ENCODE measurements around the gene RB1. TPM values are rescaled to one million over a fixed set of nuclear protein-coding genes. Genes with fewer than 3 reads are reported as not detected.

RB1 gene
- polyA plus RNA-seq, 3 donors = 18.4 to 38.8 (median 29.9) TPM

- H3K27ac Mint-ChIP-seq = peak overlapping the region in 5 of 7 donors; percentile 2 to 65 (median 44)
- H3K9me3 Mint-ChIP-seq = no peaks in the 10 kb centered on the region
- H3K27me3 Mint-ChIP-seq (ENCODE audit: low read depth in 3 of 3) = no peaks in the 10 kb centered on the region
- H3K4me3 Mint-ChIP-seq = no peak overlapping the region
- Histone ChIP-seq H3K79me2 (ENCODE audit: insufficient read depth, low read length) (no peaks in the 10 kb centered on the region), H3K4me2 (replicated peaks; ENCODE audit: extremely low read depth, low read length, poor library complexity, severe bottlenecking) (no peak overlapping the region), H3K9ac (ENCODE audit: insufficient read depth, low read length, poor library complexity, severe bottlenecking) (no peak overlapping the region), H3K4me3 (replicated peaks in 1 of 3; ENCODE audit: low read depth in 2 of 3, low read length in 3 of 3) (no peak overlapping the region), H3K4me1 (ENCODE audit: control insufficient read depth in 1 of 2, insufficient read depth in 2 of 2, low read length in 2 of 2) (peaks cover 17 to 33% of the 10 kb centered on the region in 2 donors), H2AFZ (ENCODE audit: insufficient read depth, low read depth, low read length, poor library complexity, severe bottlenecking) (no peak overlapping the region), H3K27me3 (ENCODE audit: control insufficient read depth in 2 of 2, insufficient read depth in 2 of 2, low read length in 2 of 2) (no peaks in the 10 kb centered on the region), H3K27ac (ENCODE audit: low read depth in 1 of 2, low read length in 2 of 2) (peak overlapping the region in 1 of 2 donors; percentile 7), H3K36me3 (replicated peaks in 1 of 2; ENCODE audit: control insufficient read depth in 1 of 2, insufficient read depth in 2 of 2, low read length in 2 of 2) (peaks cover 37 to 94% of the 10 kb centered on the region in 2 donors), H4K20me1 (ENCODE audit: insufficient read depth, low read length) (peaks cover 92% of the 10 kb centered on the region), H3K9me3 (replicated peaks in 1 of 2; ENCODE audit: control insufficient read depth in 1 of 2, insufficient read depth in 1 of 2, low read length in 2 of 2) (no peaks in the 10 kb centered on the region)
- peaks cover 29% of the 10 kb centered on the region for H3K4me1 Mint-ChIP-seq
- DNase-seq = no peak
- H3K36me3 Mint-ChIP-seq = peaks cover 54 to 77% of the 10 kb centered on the region in 2 donors
- TF ChIP-seq CTCF (IDR thresholded peaks at IDR 0.05) = no peak
- intact Hi-C loops (cut with micrococcal nuclease) = no loop called here
Measured at GRCh38 chr13:48266150-48266549, 37.4 kb upstream of the RB1 start.

- H3K27me3 ChIP-seq (ENCODE audit: control insufficient read depth in 2 of 2, insufficient read depth in 2 of 2, low read length in 2 of 2) = no peaks in the 10 kb centered on the region
- no peak overlapping the region for H3K27ac Mint-ChIP-seq
- no peak overlapping the region for H3K27ac ChIP-seq (ENCODE audit: low read depth in 1 of 2, low read length in 2 of 2)
- H3K9me3 ChIP-seq (replicated peaks in 1 of 2; ENCODE audit: control insufficient read depth in 1 of 2, insufficient read depth in 1 of 2, low read length in 2 of 2) = no peaks in the 10 kb centered on the region
- no peak overlapping the region for H3K9ac ChIP-seq (ENCODE audit: insufficient read depth, low read length, poor library complexity, severe bottlenecking)
- TF ChIP-seq CTCF (IDR thresholded peaks at IDR 0.05) = no peak
- H4K20me1 ChIP-seq (ENCODE audit: insufficient read depth, low read length) = peaks cover 84% of the 10 kb centered on the region
- peaks cover 29 to 85% of the 10 kb centered on the region in 2 donors for H3K36me3 ChIP-seq (replicated peaks in 1 of 2; ENCODE audit: control insufficient read depth in 1 of 2, insufficient read depth in 2 of 2, low read length in 2 of 2)
- H2AFZ ChIP-seq (ENCODE audit: insufficient read depth, low read depth, low read length, poor library complexity, severe bottlenecking) = no peak overlapping the region
- intact Hi-C loops (cut with micrococcal nuclease) = no loop called here
- H3K4me3 ChIP-seq (replicated peaks in 1 of 3; ENCODE audit: low read depth in 2 of 3, low read length in 3 of 3) = no peak overlapping the region
- WGBS (ENCODE audit: insufficient coverage) = 100% methylated on average over 1 of the region's 2 CpGs
- no peak overlapping the region for H3K4me2 ChIP-seq (replicated peaks; ENCODE audit: extremely low read depth, low read length, poor library complexity, severe bottlenecking)
- DNase-seq = no peak
- H3K4me3 Mint-ChIP-seq = no peak overlapping the region
- no peaks in the 10 kb centered on the region for H3K27me3 Mint-ChIP-seq (ENCODE audit: low read depth in 3 of 3)
- peaks cover 17 to 33% of the 10 kb centered on the region in 2 donors for H3K4me1 ChIP-seq (ENCODE audit: control insufficient read depth in 1 of 2, insufficient read depth in 2 of 2, low read length in 2 of 2)
- peaks cover 29% of the 10 kb centered on the region for H3K4me1 Mint-ChIP-seq
- H3K9me3 Mint-ChIP-seq = no peaks in the 10 kb centered on the region
- H3K79me2 ChIP-seq (ENCODE audit: insufficient read depth, low read length) = no peaks in the 10 kb centered on the region
- H3K36me3 Mint-ChIP-seq = peaks cover 51 to 73% of the 10 kb centered on the region in 2 donors
Measured at GRCh38 chr13:48266701-48267639, 36.6 kb upstream of the RB1 start.
